GM20431 (cell line): Measurements from ENCODE around the gene GSDME.

ENCODE experiments used
- in situ Hi-C: fragments of 300-500 bp; cut with MseI, MboI; formaldehyde crosslinking; loops from one replicate; pipeline ENCODE4 v1.15.0; 2020; ENCODE audit warnings: low sequenced_read_pairs; ENCODE audit not compliant: unreplicated experiment

GSDME gene

DNA sequence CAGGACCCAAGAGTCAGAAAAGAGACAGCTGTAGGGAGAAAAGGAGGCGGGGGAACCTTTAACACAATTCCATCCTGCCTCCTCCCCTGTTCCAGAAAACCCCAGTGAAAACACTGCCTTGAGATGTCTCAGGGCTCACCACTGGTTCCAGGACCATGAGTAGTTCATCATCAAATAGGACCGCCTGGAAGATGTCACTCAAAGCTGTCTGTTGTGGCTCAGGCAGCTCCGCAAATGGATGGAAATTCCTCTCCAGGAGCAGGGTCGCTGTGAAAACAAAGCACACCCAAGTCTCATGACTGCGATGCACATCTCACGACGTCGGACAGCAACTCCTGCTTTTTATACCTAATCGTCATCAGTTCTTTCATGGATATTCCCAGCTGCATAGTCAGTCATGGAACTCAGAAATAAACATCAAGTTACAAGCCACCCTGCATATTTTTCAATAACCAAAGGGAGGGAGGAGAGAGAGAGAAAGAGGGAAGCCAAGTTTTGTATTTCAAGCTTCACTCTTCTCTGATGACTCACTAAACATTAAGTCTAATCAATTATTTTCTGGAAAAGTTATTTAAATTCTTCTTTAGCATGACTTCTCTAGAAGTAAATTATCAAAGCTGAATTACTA is 49.2 kb downstream of the GSDME start:
- in situ Hi-C loops: no loop called here

GRCh38 chr7:24706211-24707170 is 50.8 kb downstream of the GSDME start:
- in situ Hi-C loops: no loop called here

DNA sequence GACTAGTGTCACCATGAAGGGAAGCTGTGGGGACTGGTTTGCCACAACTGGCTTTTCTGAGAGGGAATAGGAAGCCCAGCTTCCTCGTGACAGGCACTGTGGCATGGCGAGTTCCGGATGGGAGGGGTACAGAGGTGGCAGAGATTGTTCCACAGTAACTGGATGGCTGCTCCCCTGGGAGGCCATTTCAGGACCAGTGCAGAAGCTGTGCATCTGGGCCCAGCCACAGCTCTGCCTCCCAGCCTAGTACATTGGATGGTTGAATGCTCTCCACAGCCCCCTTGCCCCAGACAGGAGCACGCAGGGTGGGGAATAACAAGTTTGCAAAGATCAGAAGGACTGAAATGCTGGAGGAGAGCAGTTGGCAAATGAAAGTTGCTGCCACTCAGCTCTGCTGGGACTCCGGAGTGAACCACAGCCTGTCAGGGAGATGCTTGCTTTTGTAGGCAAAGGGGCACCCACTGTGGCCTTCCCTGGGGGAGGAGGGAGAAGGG is 51.8 kb downstream of the GSDME start:
- in situ Hi-C loops: no loop called here

- in situ Hi-C loops: no loop called here
Measured at GRCh38 chr7:24704311-24704710, 53.0 kb downstream of the GSDME start.

- in situ Hi-C loops: no loop called here
Measured at GRCh38 chr7:24703296-24703695, 54.0 kb downstream of the GSDME start.

DNA sequence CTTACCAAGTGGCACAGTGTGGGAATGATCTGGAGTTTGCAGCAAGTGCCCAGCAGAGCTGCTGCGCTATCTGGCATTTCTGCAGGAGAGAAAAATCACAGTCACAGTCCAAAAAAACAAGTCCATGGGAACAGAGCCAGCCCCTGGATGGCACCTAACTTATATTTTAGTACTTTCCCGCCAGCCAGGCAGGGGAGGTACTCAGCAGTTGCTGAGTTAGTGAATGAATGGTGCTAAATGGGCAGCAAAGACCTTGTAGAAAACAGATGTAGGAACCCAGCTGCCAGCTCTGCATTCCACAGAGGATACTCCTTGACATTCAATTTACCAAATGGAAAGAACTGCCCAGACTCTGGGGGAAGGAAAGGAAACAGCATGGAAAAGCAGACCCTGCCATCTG is 54.5 kb downstream of the GSDME start:
- in situ Hi-C loops: no loop called here

DNA sequence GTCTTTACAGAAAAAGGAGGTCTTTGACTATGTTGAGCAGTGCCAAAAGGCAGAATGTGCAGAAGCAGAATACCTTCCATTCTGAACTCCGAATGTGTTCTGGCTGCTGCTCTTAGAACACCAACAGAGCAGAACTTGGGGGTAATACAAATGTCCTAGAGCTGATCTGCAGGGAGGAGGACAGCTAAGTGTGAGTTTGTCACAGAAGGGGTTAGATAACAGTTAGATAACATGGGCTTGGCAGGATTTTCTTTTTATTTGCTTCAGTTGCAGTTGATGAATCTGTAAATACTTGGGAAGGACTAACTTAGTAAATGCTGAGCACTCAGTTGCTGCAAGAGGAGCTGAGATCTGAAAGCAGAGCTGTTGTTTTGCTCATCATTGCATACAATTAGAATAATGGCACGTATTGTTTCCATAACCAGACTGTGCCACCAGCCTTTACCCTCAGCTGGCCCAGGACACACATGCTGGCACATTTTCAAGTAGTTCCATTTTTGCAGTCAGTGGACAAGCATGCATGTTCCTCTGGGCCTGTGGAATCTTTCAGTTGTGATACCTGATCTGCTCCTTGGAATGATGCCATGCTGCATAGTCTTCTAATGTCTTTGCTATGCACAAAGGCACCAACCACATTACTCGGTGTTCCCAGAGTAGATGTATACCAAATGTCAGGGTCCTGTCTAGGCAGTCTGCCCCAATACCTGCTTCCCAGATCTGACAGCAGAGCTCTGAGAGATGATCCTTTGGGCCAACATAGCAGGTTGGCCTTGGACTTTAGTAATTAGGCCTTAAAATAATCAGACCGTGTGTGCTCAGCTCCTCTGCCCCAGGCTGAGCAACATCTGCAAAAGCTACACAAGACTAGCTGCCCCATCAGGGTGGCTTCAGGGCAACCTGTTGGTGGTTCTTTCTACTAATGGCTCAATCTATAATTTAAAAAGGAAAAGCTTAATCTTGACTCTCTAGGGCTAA is 55.7 kb downstream of the GSDME start:
- in situ Hi-C loops: no loop called here

DNA sequence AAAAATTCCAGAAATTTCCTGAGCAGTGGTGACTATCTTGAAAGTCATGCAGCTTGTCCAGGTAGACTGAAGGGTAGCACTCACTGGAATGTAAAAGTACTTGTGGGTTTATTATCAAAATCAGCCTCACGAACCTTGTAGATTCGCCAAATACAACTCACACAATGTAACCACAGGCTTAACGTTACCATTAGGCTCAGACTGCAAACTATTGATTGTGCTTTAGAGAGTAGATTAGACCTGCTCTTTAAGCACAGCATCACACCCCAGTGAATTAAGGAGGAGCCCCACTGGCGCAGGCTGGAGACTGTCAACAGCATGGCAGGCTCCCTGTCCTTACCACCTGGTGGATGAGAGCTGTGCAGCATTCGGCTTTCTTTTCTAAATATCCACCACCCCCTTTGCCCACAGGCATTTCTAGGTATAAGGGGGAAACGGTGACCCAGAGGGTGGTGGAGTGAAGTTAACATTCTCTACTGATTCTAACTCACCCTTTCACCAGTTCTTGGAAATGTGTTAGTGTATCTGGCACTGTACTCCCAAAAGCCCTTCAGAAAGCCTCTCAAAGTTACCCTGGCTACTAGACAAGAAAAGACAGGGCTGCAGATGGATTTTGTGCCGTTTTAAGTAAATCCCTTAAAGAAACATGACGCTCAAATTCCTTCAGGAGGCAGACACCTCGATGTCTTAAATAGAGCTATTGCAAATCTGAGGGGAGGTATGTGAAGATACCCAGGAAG is 56.6 kb downstream of the GSDME start:
- in situ Hi-C loops: no loop called here

- in situ Hi-C loops: no loop called here
Measured at GRCh38 chr7:24698531-24699266, 58.6 kb downstream of the GSDME start.

- in situ Hi-C loops: no loop called here
Measured at GRCh38 chr7:24697416-24697815, 59.8 kb downstream of the GSDME start.

GRCh38 chr7:24692592-24692991 is 64.7 kb downstream of the GSDME start:
- in situ Hi-C loops: no loop called here

DNA sequence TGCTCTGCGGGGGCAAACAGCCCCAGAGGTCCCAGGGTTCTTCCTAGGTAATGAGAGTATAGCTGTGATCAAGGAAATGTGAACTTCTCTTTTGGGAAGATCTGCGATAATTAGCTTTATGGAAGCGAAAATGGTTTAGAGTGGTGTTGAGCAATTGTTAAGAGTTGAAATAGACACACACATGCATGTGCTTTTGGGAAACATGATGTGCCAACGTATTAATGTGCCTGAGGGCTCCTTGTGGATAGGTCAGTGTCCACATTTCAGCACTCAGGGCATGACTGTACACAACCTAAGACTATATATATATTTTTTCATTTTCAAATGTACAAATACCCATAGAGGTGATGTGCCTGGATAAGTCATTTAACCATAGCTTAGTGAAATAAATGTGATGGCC is 67.0 kb downstream of the GSDME start:
- in situ Hi-C loops: no loop called here

GRCh38 chr7:24685708-24686107 is 71.6 kb downstream of the GSDME start:
- in situ Hi-C loops: no loop called here

DNA sequence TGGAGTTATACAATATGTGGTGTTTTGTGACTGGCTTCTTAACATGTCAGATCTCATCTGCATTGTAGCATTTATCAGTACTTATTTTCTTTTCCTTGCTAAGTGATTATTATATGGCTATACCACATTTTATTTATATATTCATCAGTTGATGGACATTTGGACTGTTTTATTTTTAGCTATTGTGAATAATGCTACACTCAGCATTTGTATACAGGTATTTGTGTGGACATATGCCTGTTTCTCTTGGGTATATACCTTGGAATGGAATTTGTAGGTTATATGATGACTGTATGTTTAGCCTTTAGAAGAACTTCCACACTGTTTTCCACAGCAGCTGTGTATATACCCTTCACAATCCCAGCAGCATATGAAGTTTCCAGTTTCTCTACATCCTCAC is 86.5 kb downstream of the GSDME start:
- in situ Hi-C loops: loop anchor here (25.0 kb wide), 2 partner anchors 258 to 383 kb away; partner anchors contain the start of gene NPY

- in situ Hi-C loops: loop anchor here (25.0 kb wide), 2 partner anchors 258 to 383 kb away; partner anchors contain the start of gene NPY
Measured at GRCh38 chr7:24669971-24670591, 87.2 kb downstream of the GSDME start.

DNA sequence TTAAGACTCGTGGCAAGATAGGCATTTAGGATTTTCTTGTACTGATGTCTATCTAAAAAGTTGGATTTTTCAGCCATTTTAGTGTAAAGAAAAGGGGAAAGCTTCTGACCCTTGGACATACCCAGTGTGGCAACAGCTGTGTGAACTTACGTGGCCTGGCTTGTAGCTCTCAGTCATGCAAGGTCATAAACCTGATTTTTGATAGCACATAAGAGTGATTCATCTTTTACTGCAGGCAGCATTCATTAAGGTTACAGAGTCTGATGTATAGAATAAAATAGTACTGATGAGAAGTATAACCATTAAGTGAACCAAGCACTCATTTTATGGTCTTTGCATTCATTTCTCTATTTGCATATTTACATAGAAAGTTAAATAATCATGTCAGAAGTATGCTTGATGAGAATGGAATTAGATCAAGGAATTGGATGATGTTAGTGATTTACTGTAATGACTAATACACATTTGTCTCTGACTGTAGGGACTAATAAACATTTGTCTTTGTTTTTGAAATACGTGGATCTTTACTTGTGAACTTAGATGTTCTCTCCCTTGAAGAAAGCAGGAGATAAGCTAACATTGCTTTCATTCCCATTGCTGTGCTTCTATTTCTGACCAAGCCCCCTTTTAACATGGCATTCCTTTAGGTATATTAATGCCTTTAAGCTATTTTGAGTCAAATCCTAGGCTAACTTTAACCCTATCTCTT is 88.2 kb downstream of the GSDME start:
- in situ Hi-C loops: loop anchor here (25.0 kb wide), 2 partner anchors 257 to 382 kb away; partner anchors contain the start of gene NPY

DNA sequence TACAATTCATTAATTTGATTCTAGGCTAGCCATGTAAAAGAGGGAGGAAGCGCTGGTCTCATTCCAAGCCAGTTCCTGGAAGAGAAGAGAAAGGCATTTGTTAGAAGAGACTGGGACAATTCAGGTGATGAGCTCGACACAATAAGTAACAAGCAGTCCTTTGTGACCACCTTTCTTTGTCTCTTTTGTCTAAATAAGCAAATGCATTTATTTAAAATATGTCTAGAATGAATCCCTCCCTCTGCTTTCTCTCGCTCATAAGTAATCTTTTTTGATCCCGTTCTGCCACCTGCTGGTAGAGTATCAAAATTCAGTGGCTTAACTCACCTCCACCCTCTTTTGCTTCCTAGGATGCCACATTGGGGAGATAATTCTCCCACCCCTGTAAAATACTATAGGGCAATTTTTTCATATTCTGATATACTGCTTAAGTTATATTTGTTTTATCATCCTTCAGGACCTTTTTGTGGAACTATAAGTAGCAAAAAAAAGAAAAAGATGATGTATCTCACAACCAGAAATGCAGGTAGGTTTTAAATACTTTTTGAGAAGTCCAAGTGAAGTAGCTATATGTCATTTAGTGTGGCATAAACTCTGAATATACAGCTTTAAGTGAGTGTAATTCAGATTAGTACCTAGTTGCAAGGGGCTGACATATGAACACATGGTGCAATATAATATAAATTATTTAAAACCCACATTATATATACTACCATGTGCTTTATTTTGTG is 91.5 kb downstream of the GSDME start:
- in situ Hi-C loops: loop anchor here (25.0 kb wide), 2 partner anchors 253 to 378 kb away; partner anchors contain the start of gene NPY
